ENCODE results near the gene MDN1. TPM values are rescaled to one million over a fixed set of nuclear protein-coding genes. Genes with fewer than 3 reads are reported as not detected.

The MDN1 gene
- total RNA-seq, result 21.2 and 21.4 TPM in 2 replicates

GRCh38 chr6:89819336-89820130, at the start of gene MDN1:
MDN1 (minus strand) TSS chr6:89819794; CDS start chr6:89819607, 187 bp downstream.
- TF ChIP-seq CTCF (IDR thresholded peaks at IDR 0.05; ENCODE audit: extremely low read depth, low read depth, low read length), result no peak
- H2AFZ ChIP-seq (ENCODE audit: low read length), result peak within 1 kb of the TSS; percentile 100
- peak within 1 kb of the TSS; percentile 90 for H3K27ac ChIP-seq (ENCODE audit: low read depth, low read length)
- DNase-seq (ENCODE audit: insufficient read length, low spot score, missing footprints), result peak; percentile 96
- no peaks in the 10 kb centered on the region for H3K27me3 ChIP-seq (ENCODE audit: insufficient read depth, low read length)
- H3K4me3 ChIP-seq (ENCODE audit: insufficient read depth, low read length), result peak within 1 kb of the TSS; percentile 95
- H3K36me3 ChIP-seq (ENCODE audit: insufficient read depth, low read length), result no peaks in the 10 kb centered on the region
- peaks cover 12% of the 10 kb centered on the region for H4K20me1 ChIP-seq (ENCODE audit: insufficient read depth, low read length)
- H3K4me2 ChIP-seq (ENCODE audit: insufficient read depth, low read length), result peak within 1 kb of the TSS; percentile 99
- H3K4me1 ChIP-seq (ENCODE audit: insufficient read depth, low read length), result peaks cover 5% of the 10 kb centered on the region
- peaks cover 45% of the 10 kb centered on the region for H3K79me2 ChIP-seq (ENCODE audit: insufficient read depth, low read length)
- no peaks in the 10 kb centered on the region for H3K9me3 ChIP-seq (ENCODE audit: low read depth, low read length)

- Histone ChIP-seq H4K20me1 (ENCODE audit: insufficient read depth, low read length) (no peaks in the 10 kb centered on the region), H3K4me3 (ENCODE audit: insufficient read depth, low read length) (no peak overlapping the region), H3K4me1 (ENCODE audit: insufficient read depth, low read length) (no peaks in the 10 kb centered on the region), H2AFZ (ENCODE audit: low read length) (no peak overlapping the region), H3K36me3 (ENCODE audit: insufficient read depth, low read length) (peaks cover 58% of the 10 kb centered on the region), H3K27me3 (ENCODE audit: insufficient read depth, low read length) (no peaks in the 10 kb centered on the region), H3K79me2 (ENCODE audit: insufficient read depth, low read length) (no peaks in the 10 kb centered on the region), H3K4me2 (ENCODE audit: insufficient read depth, low read length) (no peak overlapping the region), H3K9me3 (ENCODE audit: low read depth, low read length) (no peaks in the 10 kb centered on the region), H3K27ac (ENCODE audit: low read depth, low read length) (no peak overlapping the region)
- TF ChIP-seq CTCF (IDR thresholded peaks at IDR 0.05; ENCODE audit: extremely low read depth, low read depth, low read length), result no peak
- no peak for DNase-seq (ENCODE audit: insufficient read length, low spot score, missing footprints)
These were observed 46.6 kb upstream of the MDN1 start for GRCh38 chr6:89866024-89866678.

- no peak for TF ChIP-seq CTCF (IDR thresholded peaks at IDR 0.05; ENCODE audit: extremely low read depth, low read depth, low read length)
- no peak for DNase-seq (ENCODE audit: insufficient read length, low spot score, missing footprints)
- no peak overlapping the region for H3K4me3 ChIP-seq (ENCODE audit: insufficient read depth, low read length)
- H3K36me3 ChIP-seq (ENCODE audit: insufficient read depth, low read length), result peaks cover 50% of the 10 kb centered on the region
- no peak overlapping the region for H2AFZ ChIP-seq (ENCODE audit: low read length)
- no peaks in the 10 kb centered on the region for H4K20me1 ChIP-seq (ENCODE audit: insufficient read depth, low read length)
- H3K9me3 ChIP-seq (ENCODE audit: low read depth, low read length), result no peaks in the 10 kb centered on the region
- H3K27me3 ChIP-seq (ENCODE audit: insufficient read depth, low read length), result no peaks in the 10 kb centered on the region
- no peaks in the 10 kb centered on the region for H3K4me1 ChIP-seq (ENCODE audit: insufficient read depth, low read length)
- no peak overlapping the region for H3K27ac ChIP-seq (ENCODE audit: low read depth, low read length)
- no peaks in the 10 kb centered on the region for H3K79me2 ChIP-seq (ENCODE audit: insufficient read depth, low read length)
- H3K4me2 ChIP-seq (ENCODE audit: insufficient read depth, low read length), result no peak overlapping the region
These were observed 43.1 kb upstream of the MDN1 start for GRCh38 chr6:89862698-89863097.

- H2AFZ ChIP-seq (ENCODE audit: low read length), result no peak overlapping the region
- no peaks in the 10 kb centered on the region for H3K4me1 ChIP-seq (ENCODE audit: insufficient read depth, low read length)
- no peak overlapping the region for H3K4me3 ChIP-seq (ENCODE audit: insufficient read depth, low read length)
- no peaks in the 10 kb centered on the region for H4K20me1 ChIP-seq (ENCODE audit: insufficient read depth, low read length)
- DNase-seq (ENCODE audit: insufficient read length, low spot score, missing footprints), result no peak
- peaks cover 49% of the 10 kb centered on the region for H3K36me3 ChIP-seq (ENCODE audit: insufficient read depth, low read length)
- TF ChIP-seq CTCF (IDR thresholded peaks at IDR 0.05; ENCODE audit: extremely low read depth, low read depth, low read length), result no peak
- H3K27ac ChIP-seq (ENCODE audit: low read depth, low read length), result no peak overlapping the region
- no peak overlapping the region for H3K4me2 ChIP-seq (ENCODE audit: insufficient read depth, low read length)
- H3K79me2 ChIP-seq (ENCODE audit: insufficient read depth, low read length), result no peaks in the 10 kb centered on the region
- H3K27me3 ChIP-seq (ENCODE audit: insufficient read depth, low read length), result no peaks in the 10 kb centered on the region
- H3K9me3 ChIP-seq (ENCODE audit: low read depth, low read length), result no peaks in the 10 kb centered on the region
These were observed 42.7 kb upstream of the MDN1 start for GRCh38 chr6:89862273-89862672.

All from osteoblast (primary cell).